ENCODE measurements around the gene XXYLT1.

XXYLT1 gene

GRCh38 chr3:195270817-195271409, at the start of gene XXYLT1:
XXYLT1 (minus strand) TSS chr3:195271159; CDS start chr3:195271058, 101 bp downstream.
- peak; percentile 29 for TF ChIP-seq CTCF (IDR thresholded peaks at IDR 0.05; ENCODE audit: low read depth, low read length)
- peak; percentile 88 to 91 for DNase-seq (ENCODE audit: low read depth in 2 of 2)
- peak within 1 kb of the TSS; percentile 73 to 77 for H3K4me3 ChIP-seq (replicated peaks in 1 of 2; ENCODE audit: low read depth in 2 of 2, low read length in 2 of 2)

GRCh38 chr3:195319060-195319459, 48.1 kb upstream of the XXYLT1 start:
- TF ChIP-seq CTCF (IDR thresholded peaks at IDR 0.05; ENCODE audit: low read depth, low read length): no peak
- no peak overlapping the region for H3K4me3 ChIP-seq (replicated peaks in 1 of 2; ENCODE audit: low read depth in 2 of 2, low read length in 2 of 2)
- DNase-seq (ENCODE audit: low read depth in 2 of 2): no peak

GRCh38 chr3:195312714-195313113, 41.8 kb upstream of the XXYLT1 start:
- no peak overlapping the region for H3K4me3 ChIP-seq (replicated peaks in 1 of 2; ENCODE audit: low read depth in 2 of 2, low read length in 2 of 2)
- TF ChIP-seq CTCF (IDR thresholded peaks at IDR 0.05; ENCODE audit: low read depth, low read length): no peak
- DNase-seq (ENCODE audit: low read depth in 2 of 2): no peak

GRCh38 chr3:195307711-195308110, 36.8 kb upstream of the XXYLT1 start:
- no peak for DNase-seq (ENCODE audit: low read depth in 2 of 2)
- TF ChIP-seq CTCF (IDR thresholded peaks at IDR 0.05; ENCODE audit: low read depth, low read length): no peak

GRCh38 chr3:195306369-195306768, 35.4 kb upstream of the XXYLT1 start:
- DNase-seq (ENCODE audit: low read depth in 2 of 2): no peak
- H3K4me3 ChIP-seq (replicated peaks in 1 of 2; ENCODE audit: low read depth in 2 of 2, low read length in 2 of 2): no peak overlapping the region
- no peak for TF ChIP-seq CTCF (IDR thresholded peaks at IDR 0.05; ENCODE audit: low read depth, low read length)

More at GRCh38 chr3:195307711-195308110, 36.8 kb upstream of the XXYLT1 start:
- H3K4me3 ChIP-seq (replicated peaks in 1 of 2; ENCODE audit: low read depth in 2 of 2, low read length in 2 of 2): no peak overlapping the region

GRCh38 chr3:195302431-195302830, 31.5 kb upstream of the XXYLT1 start:
- TF ChIP-seq CTCF (IDR thresholded peaks at IDR 0.05; ENCODE audit: low read depth, low read length): no peak
- no peak overlapping the region for H3K4me3 ChIP-seq (replicated peaks in 1 of 2; ENCODE audit: low read depth in 2 of 2, low read length in 2 of 2)
- DNase-seq (ENCODE audit: low read depth in 2 of 2): peak in 1 of 2 donors; percentile 18

- no peak for TF ChIP-seq CTCF (IDR thresholded peaks at IDR 0.05; ENCODE audit: low read depth, low read length)
- H3K4me3 ChIP-seq (replicated peaks in 1 of 2; ENCODE audit: low read depth in 2 of 2, low read length in 2 of 2): no peak overlapping the region
- no peak for DNase-seq (ENCODE audit: low read depth in 2 of 2)
Observed at GRCh38 chr3:195297446-195297845, 26.5 kb upstream of the XXYLT1 start.

All from cardiac fibroblast (primary cell).